GM12801 (cell line): ENCODE data around the gene FANCM.

Experiments
- TF ChIP-seq, protein P1 (sequence below): IDR thresholded peaks from one replicate; pipeline ENCODE4 v1.5.1; 2011; ENCODE audit warnings: control low read depth; ENCODE audit not compliant: insufficient read length; ENCODE audit errors: extremely low read depth

The FANCM gene

DNA sequence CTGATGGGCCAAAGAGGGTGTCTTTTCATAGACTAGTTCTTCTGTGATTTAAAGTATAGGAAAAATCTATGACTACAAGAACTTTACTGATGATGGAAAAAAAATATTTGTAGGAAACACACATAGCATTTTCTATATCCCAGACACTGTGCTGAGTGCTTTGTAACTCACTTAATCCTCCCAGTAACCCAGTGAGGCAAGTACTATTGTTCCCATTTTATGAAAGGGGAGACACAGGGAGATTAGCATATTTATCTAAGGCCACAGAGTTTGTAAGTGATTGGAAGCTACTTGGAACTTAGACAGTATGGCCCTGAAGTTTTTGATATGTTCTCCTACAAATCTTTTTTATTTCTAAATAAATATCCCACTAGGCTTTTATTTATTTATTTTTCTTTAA is 31.9 kb upstream of the FANCM start:
- TF ChIP-seq, protein P1, sequence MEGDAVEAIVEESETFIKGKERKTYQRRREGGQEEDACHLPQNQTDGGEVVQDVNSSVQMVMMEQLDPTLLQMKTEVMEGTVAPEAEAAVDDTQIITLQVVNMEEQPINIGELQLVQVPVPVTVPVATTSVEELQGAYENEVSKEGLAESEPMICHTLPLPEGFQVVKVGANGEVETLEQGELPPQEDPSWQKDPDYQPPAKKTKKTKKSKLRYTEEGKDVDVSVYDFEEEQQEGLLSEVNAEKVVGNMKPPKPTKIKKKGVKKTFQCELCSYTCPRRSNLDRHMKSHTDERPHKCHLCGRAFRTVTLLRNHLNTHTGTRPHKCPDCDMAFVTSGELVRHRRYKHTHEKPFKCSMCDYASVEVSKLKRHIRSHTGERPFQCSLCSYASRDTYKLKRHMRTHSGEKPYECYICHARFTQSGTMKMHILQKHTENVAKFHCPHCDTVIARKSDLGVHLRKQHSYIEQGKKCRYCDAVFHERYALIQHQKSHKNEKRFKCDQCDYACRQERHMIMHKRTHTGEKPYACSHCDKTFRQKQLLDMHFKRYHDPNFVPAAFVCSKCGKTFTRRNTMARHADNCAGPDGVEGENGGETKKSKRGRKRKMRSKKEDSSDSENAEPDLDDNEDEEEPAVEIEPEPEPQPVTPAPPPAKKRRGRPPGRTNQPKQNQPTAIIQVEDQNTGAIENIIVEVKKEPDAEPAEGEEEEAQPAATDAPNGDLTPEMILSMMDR, result no peak

DNA sequence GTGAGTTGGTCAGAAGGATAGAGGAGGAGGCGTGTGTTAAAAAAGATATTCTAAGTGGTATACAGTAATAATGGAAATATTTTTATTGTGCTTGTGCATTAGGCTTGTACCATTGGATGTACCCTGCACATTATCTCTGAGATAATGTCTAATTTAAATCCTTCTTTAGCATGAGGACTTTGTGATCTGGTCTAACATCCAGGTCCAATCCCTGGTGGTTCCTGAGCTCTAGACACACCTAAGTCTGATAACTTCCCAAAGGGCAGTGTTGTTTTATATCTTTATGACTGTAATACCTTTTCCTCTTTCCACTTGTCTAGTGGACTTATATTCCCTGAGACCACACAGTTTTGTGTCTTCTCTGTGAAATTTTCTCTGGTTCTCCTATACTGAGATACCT is 31.2 kb upstream of the FANCM start:
- TF ChIP-seq, protein P1, result no peak

DNA sequence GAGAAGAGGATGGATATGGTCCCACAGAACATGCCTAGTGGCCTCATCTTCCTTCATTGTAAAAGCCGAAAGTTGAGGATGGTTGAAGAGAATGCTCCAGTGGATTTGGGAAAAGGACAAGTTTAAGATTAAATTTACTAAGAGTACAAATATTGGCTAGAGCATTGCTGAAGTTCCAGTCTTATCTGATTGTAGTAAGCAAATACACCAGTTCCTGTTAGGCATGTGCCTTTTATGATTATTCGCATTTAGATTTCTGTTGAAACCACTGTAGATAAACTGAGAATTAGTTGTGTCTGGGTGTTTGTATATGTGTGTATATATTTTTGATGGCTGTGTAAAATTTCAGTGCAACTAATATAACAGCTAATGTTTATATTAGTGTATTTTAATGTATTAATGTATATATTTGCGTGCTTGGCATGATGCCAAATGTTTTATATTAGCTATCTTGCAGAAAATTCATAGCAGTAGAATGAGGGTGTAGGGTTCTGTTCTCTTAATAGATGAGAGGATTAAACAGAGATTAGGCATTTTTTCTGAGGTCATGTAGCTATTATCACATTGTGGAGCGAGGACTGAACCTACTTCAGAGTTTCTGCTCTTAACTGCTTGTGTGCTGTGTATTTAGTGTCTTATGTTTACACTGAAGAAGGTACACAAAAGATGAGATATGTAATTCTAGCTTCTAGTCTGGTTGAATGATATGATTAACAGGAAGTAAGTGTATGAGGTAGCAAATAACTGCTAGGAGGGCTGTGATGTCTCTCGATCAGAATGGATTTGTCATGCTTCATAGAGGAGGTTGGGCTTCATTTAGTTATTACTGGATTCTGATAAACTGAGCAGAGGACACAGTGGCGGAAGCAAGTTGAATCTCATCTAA is 22.6 kb upstream of the FANCM start:
- TF ChIP-seq, protein P1, result no peak

DNA sequence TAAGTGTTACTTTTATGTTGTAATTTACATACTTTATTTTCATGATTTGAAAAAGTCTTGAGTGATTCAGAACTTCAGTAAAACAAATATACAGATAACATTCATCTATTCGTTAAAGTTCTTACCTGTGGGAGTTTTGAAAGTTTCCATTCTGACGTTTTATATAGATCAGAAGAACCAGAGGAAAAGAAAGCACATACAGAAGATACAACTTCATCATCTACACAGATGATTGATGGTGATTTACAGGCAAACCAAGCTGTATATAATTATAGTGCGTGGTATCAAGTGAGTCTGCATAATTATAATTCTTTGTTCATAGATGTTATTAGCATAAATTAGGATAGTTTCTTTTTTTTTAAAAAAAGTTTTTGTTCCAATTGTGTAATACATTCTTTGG is 21.4 kb upstream of the FANCM start:
- TF ChIP-seq, protein P1, result no peak

DNA sequence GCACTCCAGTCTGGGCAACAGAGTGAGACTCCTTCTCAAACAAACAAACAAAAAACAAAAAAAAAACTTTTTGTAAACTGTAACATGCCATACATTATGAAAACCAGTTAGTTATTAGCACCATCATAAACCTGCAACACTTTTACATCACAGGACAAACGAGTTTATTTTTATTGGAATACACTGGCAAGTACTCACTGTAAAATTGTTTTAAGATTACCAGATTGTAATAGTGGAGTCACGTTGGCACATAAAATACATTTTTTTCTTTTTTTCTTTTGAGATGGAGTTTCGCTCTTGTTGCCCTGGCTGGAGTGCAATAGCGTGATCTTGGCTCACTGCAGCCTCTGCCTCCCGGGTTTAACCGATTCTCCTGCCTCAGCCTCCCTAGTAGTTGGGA is 17.1 kb upstream of the FANCM start:
- TF ChIP-seq, protein P1, result no peak

DNA sequence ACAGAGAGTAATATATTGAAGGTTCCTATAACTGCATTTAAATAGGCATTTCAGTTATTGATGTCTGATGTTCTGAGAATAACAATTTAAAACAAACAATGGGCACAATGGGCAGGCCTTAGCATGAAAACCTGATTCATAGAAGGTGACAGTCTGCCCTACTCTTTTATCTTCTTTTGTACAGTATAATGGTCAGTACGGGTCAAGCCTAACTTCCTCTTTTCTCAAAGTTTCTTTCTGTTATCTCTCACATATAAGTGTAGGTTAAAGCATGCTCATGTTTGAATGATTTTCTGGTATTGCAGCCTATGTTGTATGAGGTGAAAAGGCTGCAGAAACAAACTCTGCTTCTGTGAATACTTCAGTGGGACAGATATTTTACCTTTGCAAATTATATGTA is 15.6 kb upstream of the FANCM start:
- TF ChIP-seq, protein P1, result no peak

DNA sequence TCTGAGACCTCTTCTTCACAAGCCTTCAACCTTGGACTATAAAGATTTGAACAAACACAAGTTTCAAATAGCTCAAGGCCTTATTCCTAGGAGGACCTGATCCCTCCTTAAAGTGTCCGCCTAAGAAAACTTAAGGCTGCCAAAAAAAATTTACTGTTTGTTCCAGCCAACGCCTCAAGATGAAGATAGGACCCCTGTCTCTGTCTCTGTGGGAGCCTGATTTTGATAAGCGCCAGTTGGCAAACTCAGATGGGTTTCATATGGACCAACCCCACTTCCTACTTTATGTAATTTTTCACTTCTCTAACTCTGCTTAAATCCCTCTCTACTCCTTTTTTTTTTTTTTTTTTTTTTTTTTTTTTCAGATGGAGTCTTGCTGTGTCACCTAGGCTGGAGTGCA is 12.5 kb upstream of the FANCM start:
- TF ChIP-seq, protein P1, result no peak
